Right lobe of liver (tissue), 4 donors: Measurements from ENCODE around the gene MRPS18B.
A peak's percentile ranks its signal among the peaks of the same experiment; 100 is the strongest.

Experiments
- POLR2A ChIP-seq: fragments of 450-650 bp; IDR thresholded peaks from one replicate; pipeline ENCODE4 v1.6.1; 2017; ENCODE audit warnings: antibody characterized with exemption, mild to moderate bottlenecking
- TF ChIP-seq, protein P1 (sequence below), 4 donors: fragments of 200-600 bp in 3 of 4; fragments of 450-650 bp in 1 of 4; IDR thresholded peaks; one replicate each; pipeline versions ENCODE4 v1.5.1 to v1.8.0; 2016 to 2022; ENCODE audit warnings: antibody characterized with exemption in 4 of 4, mild to moderate bottlenecking in 2 of 4
- donor health status: DM: no; HTN: no; CAD: no.
- donor health status: DM: no; HTN: no; CAD: no.
- donor health status: DM: no; HTN: yes; CAD: no.

GRCh38 chr6:30617565-30618269, at the start of gene MRPS18B:
- TF ChIP-seq, protein P1, sequence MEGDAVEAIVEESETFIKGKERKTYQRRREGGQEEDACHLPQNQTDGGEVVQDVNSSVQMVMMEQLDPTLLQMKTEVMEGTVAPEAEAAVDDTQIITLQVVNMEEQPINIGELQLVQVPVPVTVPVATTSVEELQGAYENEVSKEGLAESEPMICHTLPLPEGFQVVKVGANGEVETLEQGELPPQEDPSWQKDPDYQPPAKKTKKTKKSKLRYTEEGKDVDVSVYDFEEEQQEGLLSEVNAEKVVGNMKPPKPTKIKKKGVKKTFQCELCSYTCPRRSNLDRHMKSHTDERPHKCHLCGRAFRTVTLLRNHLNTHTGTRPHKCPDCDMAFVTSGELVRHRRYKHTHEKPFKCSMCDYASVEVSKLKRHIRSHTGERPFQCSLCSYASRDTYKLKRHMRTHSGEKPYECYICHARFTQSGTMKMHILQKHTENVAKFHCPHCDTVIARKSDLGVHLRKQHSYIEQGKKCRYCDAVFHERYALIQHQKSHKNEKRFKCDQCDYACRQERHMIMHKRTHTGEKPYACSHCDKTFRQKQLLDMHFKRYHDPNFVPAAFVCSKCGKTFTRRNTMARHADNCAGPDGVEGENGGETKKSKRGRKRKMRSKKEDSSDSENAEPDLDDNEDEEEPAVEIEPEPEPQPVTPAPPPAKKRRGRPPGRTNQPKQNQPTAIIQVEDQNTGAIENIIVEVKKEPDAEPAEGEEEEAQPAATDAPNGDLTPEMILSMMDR (IDR thresholded peaks at IDR 0.05): no peak
- TF ChIP-seq POLR2A: peak; percentile 67
